ENCODE results near the gene B4GALNT4. TPM values are rescaled to one million over a fixed set of nuclear protein-coding genes. Genes with fewer than 3 reads are reported as not detected.

Gene B4GALNT4
- total and polyA plus RNA-seq, 2 of the 13 experiments (the other 11 are each of a cell fraction or from before 2014, with no cell fraction given): 30.5 to 50.1 TPM

- TF ChIP-seq ZNF276 (CRISPR knock-in tag; IDR thresholded peaks at IDR 0.05; ENCODE audit: low read depth): no peak
- no peak for TF ChIP-seq ZNF713 (CRISPR knock-in tag; IDR thresholded peaks at IDR 0.05)
- TF ChIP-seq ZNF740 (CRISPR knock-in tag; IDR thresholded peaks at IDR 0.05): no peak
- no peak for TF ChIP-seq KDM5A (IDR thresholded peaks at IDR 0.05; ENCODE audit: borderline replicate concordance, low read length)
- TF ChIP-seq HNF1A (IDR thresholded peaks at IDR 0.05; ENCODE audit: low read depth): no peak
- TF ChIP-seq HNF1A (CRISPR knock-in tag; IDR thresholded peaks at IDR 0.05; ENCODE audit: borderline replicate concordance): no peak
- TF ChIP-seq CEBPG (CRISPR knock-in tag; IDR thresholded peaks at IDR 0.05): no peak
- TF ChIP-seq DMAP1 (CRISPR knock-in tag; IDR thresholded peaks at IDR 0.05): no peak
- TF ChIP-seq HMG20A (CRISPR knock-in tag; IDR thresholded peaks at IDR 0.05; ENCODE audit: borderline replicate concordance): no peak
- no peak for TF ChIP-seq MLXIP (CRISPR knock-in tag; IDR thresholded peaks at IDR 0.05; ENCODE audit: borderline replicate concordance)
- no peak for TF ChIP-seq E2F5 (CRISPR knock-in tag; conservative IDR thresholded peaks at IDR 0.05)
- no peak for TF ChIP-seq ZNF512 (CRISPR knock-in tag; IDR thresholded peaks at IDR 0.05)
- TF ChIP-seq SETDB1 (CRISPR knock-in tag; IDR thresholded peaks at IDR 0.05; ENCODE audit: borderline replicate concordance): no peak
- no peak for TF ChIP-seq ZNF383 (CRISPR knock-in tag; IDR thresholded peaks at IDR 0.05; ENCODE audit: borderline replicate concordance)
- TF ChIP-seq POLR2AphosphoS2 (IDR thresholded peaks at IDR 0.05; ENCODE audit: low read depth, low read length): no peak
- TF ChIP-seq ISX (CRISPR knock-in tag; conservative IDR thresholded peaks at IDR 0.05): no peak
Measured at GRCh38 chr11:415640-416041, 46.3 kb downstream of the B4GALNT4 start (continued).
